ENCODE results near the gene COMMD6. TPM values are rescaled to one million over a fixed set of nuclear protein-coding genes. Genes with fewer than 3 reads are reported as not detected.
A peak's percentile ranks its signal among the peaks of the same experiment; 100 is the strongest.

COMMD6 gene
- total and polyA plus RNA-seq, 2 of the 13 experiments (the other 11 are each of a cell fraction or from before 2014, with no cell fraction given) = 97.0 to 164 TPM

GRCh38 chr13:75494491-75494890, 43.1 kb downstream of the COMMD6 start (continued):
- TF ChIP-seq PRDM10 (CRISPR knock-in tag; IDR thresholded peaks at IDR 0.05; ENCODE audit: low read depth) = no peak
- TF ChIP-seq CC2D1A (CRISPR knock-in tag; IDR thresholded peaks at IDR 0.05) = no peak
- no peak for TF ChIP-seq ZNF362 (CRISPR knock-in tag; IDR thresholded peaks at IDR 0.05; ENCODE audit: borderline replicate concordance)
- no peak for TF ChIP-seq TIGD3 (CRISPR knock-in tag; IDR thresholded peaks at IDR 0.05; ENCODE audit: borderline replicate concordance)
- no peak for TF ChIP-seq ZIK1 (CRISPR knock-in tag; IDR thresholded peaks at IDR 0.05; ENCODE audit: borderline replicate concordance, low read depth)

GRCh38 chr13:75493156-75493555, 44.5 kb downstream of the COMMD6 start:
- BruUV-seq (replicated peaks) = no TSS peak
- intact Hi-C loops (cut with micrococcal nuclease; ENCODE audit: unreplicated experiment) = no loop called here
- POLR2A ChIA-PET = no interaction called here
- Histone ChIP-seq H3K27me3 (ENCODE audit: control insufficient read depth in 1 of 2, insufficient read depth in 2 of 2, low read length in 2 of 2) (no peaks in the 10 kb centered on the region), H3K36me3 (replicated peaks in 1 of 2; ENCODE audit: control insufficient read depth in 1 of 2, insufficient read depth in 2 of 2, low read length in 2 of 2) (no peaks in the 10 kb centered on the region), H4K20me1 (ENCODE audit: insufficient read depth, low read length) (no peaks in the 10 kb centered on the region), H3K79me2 (ENCODE audit: insufficient read depth, low read length) (no peaks in the 10 kb centered on the region), H2AFZ (ENCODE audit: low read length) (no peak overlapping the region), H3K4me2 (ENCODE audit: low read depth, low read length) (peak overlapping the region; percentile 34; the same call in 1 of the 2 replicates), H3K4me3 (replicated peaks in 1 of 3; ENCODE audit: insufficient read depth in 1 of 3, low read depth in 2 of 3, low read length in 3 of 3) (no peak overlapping the region), H3K4me1 (ENCODE audit: insufficient read depth, low read length) (peaks cover 37% of the 10 kb centered on the region), H3K27ac (ENCODE audit: extremely low read length, insufficient read depth, low read length) (no peak overlapping the region), H3K9me3 (ENCODE audit: low read length) (no peaks in the 10 kb centered on the region), H3K9ac (ENCODE audit: insufficient read depth, low read depth, low read length) (no peak overlapping the region)
- CTCF ChIA-PET (ENCODE audit: low intra/inter-chr PET ratio, low total read pairs) = no interaction called here
- FAIRE-seq (no peak), ATAC-seq (peak; percentile 87), DNase-seq (ENCODE audit: low spot score) (no peak)
- in situ Hi-C loops (cut with HindIII; ENCODE audit: extremely low pct_ligation_motif_present, low pct_unique_long_range_greater_than_20kb) = no loop called here
- TF ChIP-seq NR2F6 (IDR thresholded peaks at IDR 0.05) = peak; percentile 29; the same call in 1 of the 2 replicates
- TF ChIP-seq NR2F6 (CRISPR knock-in tag; IDR thresholded peaks at IDR 0.05) = peak; percentile 50; the same call in 1 of the 2 replicates
- no peak for TF ChIP-seq ZNF704 (CRISPR knock-in tag; IDR thresholded peaks at IDR 0.05; ENCODE audit: borderline replicate concordance)
- TF ChIP-seq ZNF431 (CRISPR knock-in tag; IDR thresholded peaks at IDR 0.05; ENCODE audit: borderline replicate concordance, low read depth) = no peak
- no peak for TF ChIP-seq HCFC1 (IDR thresholded peaks at IDR 0.05; ENCODE audit: low read depth, low read length)
- no peak for TF ChIP-seq TCF7 (IDR thresholded peaks at IDR 0.05; ENCODE audit: low read depth)
- TF ChIP-seq RARA (CRISPR knock-in tag; IDR thresholded peaks at IDR 0.05) = 0 out of 2 replicates have a peak, but pooled peaks have one; percentile 33
- no peak for TF ChIP-seq MED13 (CRISPR knock-in tag; IDR thresholded peaks at IDR 0.05)
- no peak for TF ChIP-seq EEA1 (CRISPR knock-in tag; IDR thresholded peaks at IDR 0.05; ENCODE audit: borderline replicate concordance)

Measured in HepG2 (cell line).